H1 (cell line): ENCODE data around the gene SNU13. TPM values are rescaled to one million over a fixed set of nuclear protein-coding genes. Genes with fewer than 3 reads are reported as not detected.

Experiments used
- CTCF ChIA-PET: fragments of 300-600 bp; sonication (Branson Sonifier 250); formaldehyde crosslinking; loops from one replicate; lab custom pipeline; 2021; ENCODE audit not compliant: partially characterized antibody; lab: Charles Lee
- POLR2A ChIA-PET: fragments of 300-600 bp; sonication (Branson Sonifier 250); formaldehyde crosslinking; loops from one replicate; lab custom pipeline; 2021; ENCODE audit warnings: inconsistent platforms; ENCODE audit not compliant: partially characterized antibody; lab: Charles Lee
- DNase-seq, 2 experiments: peaks; one replicate each; pipeline versions ENCODE4 v3.0.0 to v3.0.0-alpha.2; 2010 to 2022; ENCODE audit warnings: low spot score in 2 of 2, low read depth in 1 of 2, mixed read lengths in 1 of 2
- FAIRE-seq: peaks from 2 replicates; lab custom pipeline; 2011; peaks lifted over from hg19 to GRCh38; lab: Jason Lieb, UNC
- H2AFZ ChIP-seq: 2 replicates; pipeline ENCODE4 v1.8.1; 2012; ENCODE audit warnings: low read length, inconsistent platforms
- H2AK5ac ChIP-seq: 2 replicates; pipeline ENCODE4 v1.6.1; 2013; ENCODE audit warnings: low read depth, low read length
- H2BK120ac ChIP-seq: replicated peaks from 2 replicates; pipeline ENCODE3; 2013; ENCODE audit warnings: low read depth, low read length, inconsistent platforms
- H2BK12ac ChIP-seq: 2 replicates; pipeline ENCODE4 v1.6.1; 2013; ENCODE audit warnings: low read depth, low read length
- H2BK15ac ChIP-seq: 2 replicates; pipeline ENCODE4 v1.6.1; 2013; ENCODE audit warnings: low read length
- H2BK20ac ChIP-seq: 2 replicates; pipeline ENCODE4 v1.6.1; 2013; ENCODE audit warnings: low read length
- H2BK5ac ChIP-seq: 2 replicates; pipeline ENCODE4 v1.6.1; 2013; ENCODE audit warnings: low read depth, low read length
- H3K14ac ChIP-seq: 2 replicates; pipeline ENCODE4 v1.6.1; 2013; ENCODE audit warnings: inconsistent platforms; ENCODE audit not compliant: insufficient read length
- H3K18ac ChIP-seq: 2 replicates; pipeline ENCODE4 v1.6.1; 2013; ENCODE audit warnings: low read length; ENCODE audit errors: extremely low read depth
- H3K23ac ChIP-seq: 2 replicates; pipeline ENCODE4 v1.6.1; 2013; ENCODE audit warnings: inconsistent platforms; ENCODE audit not compliant: insufficient read length
- H3K23me2 ChIP-seq: 2 replicates; pipeline ENCODE4 v1.6.1; 2013; ENCODE audit warnings: low read depth, low read length
- H3K27ac ChIP-seq: 2 replicates; pipeline ENCODE4 v1.6.1; 2011; ENCODE audit warnings: low read depth, low read length, inconsistent platforms
- H3K27me3 ChIP-seq, 4 experiments: replicated peaks in 1 of 4; 1 replicate in 1 of 4; 2 replicates in 3 of 4; pipeline versions ENCODE4 v1.6.1 to v1.8.1; 2011 to 2013; ENCODE audit warnings: low read length in 3 of 4, mild to moderate bottlenecking in 3 of 4, inconsistent platforms in 2 of 4, mixed read lengths in 2 of 4, moderate library complexity in 1 of 4; ENCODE audit not compliant: control insufficient read depth in 3 of 4, insufficient read depth in 3 of 4; ENCODE audit errors: extremely low read depth in 1 of 4
- H3K36me3 ChIP-seq, 4 experiments: 2 replicates each; pipeline versions ENCODE4 v1.6.1 to v1.8.1; 2011 to 2013; ENCODE audit warnings: mild to moderate bottlenecking in 4 of 4, low read length in 3 of 4, moderate library complexity in 2 of 4, control low read depth in 1 of 4, inconsistent platforms in 1 of 4; ENCODE audit not compliant: insufficient read depth in 4 of 4, control insufficient read depth in 2 of 4
- H3K4ac ChIP-seq: replicated peaks from 2 replicates; pipeline ENCODE3; 2013; ENCODE audit warnings: low read length, low read depth, mixed read lengths, inconsistent platforms; ENCODE audit not compliant: insufficient read length
- H3K4me1 ChIP-seq, 4 experiments: replicated peaks in 1 of 4; 1 replicate in 1 of 4; 2 replicates in 3 of 4; pipeline versions ENCODE4 v1.6.1 to v1.8.1; 2011 to 2013; ENCODE audit warnings: low read length in 3 of 4, inconsistent platforms in 2 of 4, mixed read lengths in 1 of 4; ENCODE audit not compliant: insufficient read depth in 4 of 4, control insufficient read depth in 3 of 4
- H3K4me2 ChIP-seq, 2 experiments: 2 replicates each; pipeline versions ENCODE4 v1.6.1 to v1.8.1; 2011 to 2013; ENCODE audit warnings: low read depth in 2 of 2, low read length in 2 of 2, control low read depth in 1 of 2, inconsistent platforms in 1 of 2, mild to moderate bottlenecking in 1 of 2; ENCODE audit not compliant: insufficient read depth in 1 of 2
- H3K4me3 ChIP-seq, 4 experiments: fragments of 200-600, 300-600 bp in 1 of 4; sonication (generic), shearing (Covaris generic), sonication (Bioruptor Twin) in 1 of 4; 2 replicates each; pipeline versions ENCODE4 v1.5.1 to v1.8.1; 2011 to 2016; ENCODE audit warnings: low read length in 4 of 4, low read depth in 3 of 4, control low read depth in 2 of 4, inconsistent platforms in 2 of 4, mild to moderate bottlenecking in 2 of 4, mixed read lengths in 1 of 4, moderate library complexity in 1 of 4; ENCODE audit not compliant: insufficient read depth in 2 of 4; ENCODE audit errors: extremely low read depth in 1 of 4
- H3K56ac ChIP-seq: replicated peaks from 2 replicates; pipeline ENCODE3; 2013; ENCODE audit warnings: low read depth, mild to moderate bottlenecking, mixed read lengths, low read length, inconsistent platforms; ENCODE audit not compliant: insufficient read length
- H3K79me1 ChIP-seq: 2 replicates; pipeline ENCODE4 v1.6.1; 2013; ENCODE audit warnings: low read depth, low read length, control low read depth
- H3K79me2 ChIP-seq, 2 experiments: 2 replicates each; pipeline versions ENCODE4 v1.6.1 to v1.8.1; 2012 to 2013; ENCODE audit warnings: low read length in 2 of 2, mild to moderate bottlenecking in 2 of 2, inconsistent platforms in 1 of 2; ENCODE audit not compliant: insufficient read depth in 2 of 2, control insufficient read depth in 1 of 2
- H3K9ac ChIP-seq, 4 experiments: replicated peaks in 1 of 4; 1 replicate in 1 of 4; 2 replicates in 3 of 4; pipeline versions ENCODE4 v1.6.1 to v1.8.1; 2011 to 2013; ENCODE audit warnings: low read depth in 3 of 4, low read length in 3 of 4, control low read depth in 2 of 4, mild to moderate bottlenecking in 2 of 4, moderate library complexity in 2 of 4, inconsistent platforms in 1 of 4; ENCODE audit errors: extremely low read depth in 1 of 4
- H3K9me3 ChIP-seq, 2 experiments: 2 replicates each; pipeline versions ENCODE4 v1.6.1 to v1.8.1; 2012 to 2013; ENCODE audit warnings: mild to moderate bottlenecking in 2 of 2, moderate library complexity in 2 of 2, control low read depth in 1 of 2, inconsistent platforms in 1 of 2, low read depth in 1 of 2, low read length in 1 of 2, mixed read lengths in 1 of 2; ENCODE audit not compliant: insufficient read depth in 2 of 2
- H4K20me1 ChIP-seq, 2 experiments: replicated peaks in 1 of 2; 2 replicates each; pipeline versions ENCODE3 to v1.8.1; 2011 to 2013; ENCODE audit warnings: inconsistent platforms in 2 of 2, low read length in 2 of 2, mild to moderate bottlenecking in 1 of 2; ENCODE audit not compliant: insufficient read depth in 2 of 2, control insufficient read depth in 1 of 2
- H4K5ac ChIP-seq: 2 replicates; pipeline ENCODE4 v1.6.1; 2013; ENCODE audit warnings: low read length, low read depth, mixed read lengths, inconsistent platforms; ENCODE audit not compliant: insufficient read length
- H4K8ac ChIP-seq: 2 replicates; pipeline ENCODE4 v1.8.0; 2013; ENCODE audit warnings: mild to moderate bottlenecking, moderate library complexity, low read length, inconsistent platforms; ENCODE audit not compliant: insufficient read depth; ENCODE audit errors: extremely low read depth
- H4K91ac ChIP-seq: replicated peaks from 2 replicates; pipeline ENCODE3; 2013; ENCODE audit warnings: low read length, mixed read lengths, inconsistent platforms; ENCODE audit not compliant: insufficient read length
- BCL11A ChIP-seq, 2 experiments: IDR thresholded peaks; one replicate each; pipeline ENCODE4 v1.6.1; 2011; ENCODE audit warnings: low read depth in 2 of 2, low read length in 2 of 2, mild to moderate bottlenecking in 2 of 2
- CBX5 ChIP-seq: fragments of 300-800, 300-1000 bp; sonication (generic); IDR thresholded peaks from 2 replicates; pipeline ENCODE4 v1.7.1; 2016; ENCODE audit warnings: antibody characterized with exemption, low read length, low read depth
- CEBPB ChIP-seq: IDR thresholded peaks from 2 replicates; pipeline ENCODE4 v1.6.1; 2012; ENCODE audit warnings: low read depth, low read length
- E2F6 ChIP-seq: IDR thresholded peaks from 2 replicates; pipeline ENCODE4 v1.6.1; 2012; ENCODE audit warnings: inconsistent platforms
- GABPA ChIP-seq: IDR thresholded peaks from 2 replicates; pipeline ENCODE4 v1.6.1; 2011; ENCODE audit warnings: mild to moderate bottlenecking, low read length, moderate library complexity, borderline replicate concordance; ENCODE audit not compliant: insufficient read depth
- NANOG ChIP-seq: IDR thresholded peaks from 2 replicates; pipeline ENCODE4 v1.6.1; 2011; ENCODE audit warnings: low read length, low read depth, mild to moderate bottlenecking, inconsistent platforms; ENCODE audit not compliant: insufficient read depth, poor library complexity, severe bottlenecking
- POU5F1 ChIP-seq: IDR thresholded peaks from 2 replicates; pipeline ENCODE4 v1.6.1; 2011; ENCODE audit warnings: low read depth, mild to moderate bottlenecking, low read length, moderate library complexity
- RBBP5 ChIP-seq: IDR thresholded peaks from 2 replicates; pipeline ENCODE4 v1.7.1; 2012; ENCODE audit warnings: low read depth, mild to moderate bottlenecking, inconsistent platforms, low read length, moderate library complexity, borderline replicate concordance
- RXRA ChIP-seq: IDR thresholded peaks from 2 replicates; pipeline ENCODE4 v1.6.1; 2011; ENCODE audit warnings: low read depth, mild to moderate bottlenecking, low read length, moderate library complexity; ENCODE audit not compliant: insufficient read depth
- SUZ12 ChIP-seq: fragments of 200-600 bp; sonication (generic); IDR thresholded peaks from 2 replicates; pipeline ENCODE4 v1.6.1; 2012; ENCODE audit warnings: mild to moderate bottlenecking, inconsistent platforms, low read length, moderate library complexity, mixed read lengths
- YY1 ChIP-seq: IDR thresholded peaks from 2 replicates; pipeline ENCODE4 v1.6.1; 2011; ENCODE audit warnings: low read depth, mild to moderate bottlenecking, low read length
- polyA plus RNA-seq, 7 experiments: library from polyadenylated mRNA; depleted of rRNA in 3 of 7; stranded (reverse) in 5 of 7; unstranded in 2 of 7; fragments of >200 nt in 5 of 7; fragments of 200-250 nt in 2 of 7; gene quantifications; 1 replicate in 5 of 7; 2 replicates in 1 of 7; 4 replicates in 1 of 7; pipeline versions ENCODE4 v1.2.1 to v1.2.3, GENCODE V29; 2011 to 2013; ENCODE audit warnings: missing spikeins in 2 of 7, mixed read lengths in 2 of 7
- total RNA-seq: library from RNA; stranded (reverse); fragmentation: NEBNext Ultra II Directional; extraction: Animal tissue kit (Norgen Biotek cat#: 25700); gene quantifications from 2 replicates; pipeline ENCODE4 v1.2.1, GENCODE V29; 2021
- TF ChIP-seq, protein P1 (sequence below): IDR thresholded peaks from 2 replicates; pipeline ENCODE4 v1.6.1; 2012; ENCODE audit warnings: low read length, inconsistent platforms

SNU13 gene
- total and polyA plus RNA-seq, 2 of the 8 experiments (the other 6 are each of a cell fraction or from before 2014, with no cell fraction given): 241 to 281 TPM

GRCh38 chr22:41664490-41664889 lies 24.2 kb downstream of the SNU13 start:
- Histone ChIP-seq H2BK15ac (no peak overlapping the region), H3K4me3 (no peak overlapping the region), H2BK120ac (no peak overlapping the region), H3K23me2 (no peaks in the 10 kb centered on the region), H3K27ac (no peak overlapping the region), H2AK5ac (no peak overlapping the region), H2BK5ac (no peak overlapping the region), H3K14ac (no peak overlapping the region), H3K56ac (no peak overlapping the region), H4K8ac (no peak overlapping the region), H2BK20ac (no peak overlapping the region), H3K79me1 (no peaks in the 10 kb centered on the region; the same call in 1 of the 2 replicates), H3K4me1 (peaks cover 0 to 8% (median 3%) of the 10 kb centered on the region in 4 experiments; a peak in 5 of 7 replicates), H3K4ac (no peak overlapping the region), H4K91ac (no peak overlapping the region), H2BK12ac (no peak overlapping the region), H2AFZ (no peak overlapping the region), H3K79me2 (no peaks in the 10 kb centered on the region), H3K9me3 (no peaks in the 10 kb centered on the region), H4K5ac (no peak overlapping the region), H4K20me1 (peaks cover under 1 to 3% of the 10 kb centered on the region in 2 experiments), H3K27me3 (no peaks in the 10 kb centered on the region), H3K18ac (no peak overlapping the region), H3K23ac (no peak overlapping the region), H3K4me2 (no peak overlapping the region), H3K36me3 (peaks cover 19 to 56% (median 33%) of the 10 kb centered on the region in 4 experiments), H3K9ac (no peak overlapping the region)
- ChIA-PET POLR2A (interaction anchor here (0.9 to 5.4 kb wide), 11 partner anchors 10 to 226 kb away, joined by 3 to 34 read pairs (median 4); partner anchors contain the start of gene TOB2), CTCF (interaction anchor here (0.9 to 1.7 kb wide), 4 partner anchors 20 to 98 kb away, joined by 3 to 4 read pairs (median 4); no protein-coding TSS in a partner anchor)
- DNase-seq: no peak
- no peak for FAIRE-seq
- TF ChIP-seq RXRA: no peak
- no peak for TF ChIP-seq RBBP5
- no peak for TF ChIP-seq NANOG
- TF ChIP-seq SUZ12: no peak
- no peak for TF ChIP-seq CEBPB
- TF ChIP-seq CBX5: no peak
- TF ChIP-seq POU5F1: no peak
- TF ChIP-seq E2F6: no peak
- TF ChIP-seq GABPA: no peak
- no peak for TF ChIP-seq BCL11A (IDR thresholded peaks at IDR 0.05; ENCODE audit: low read depth in 2 of 2, low read length in 2 of 2)
- TF ChIP-seq, protein P1, sequence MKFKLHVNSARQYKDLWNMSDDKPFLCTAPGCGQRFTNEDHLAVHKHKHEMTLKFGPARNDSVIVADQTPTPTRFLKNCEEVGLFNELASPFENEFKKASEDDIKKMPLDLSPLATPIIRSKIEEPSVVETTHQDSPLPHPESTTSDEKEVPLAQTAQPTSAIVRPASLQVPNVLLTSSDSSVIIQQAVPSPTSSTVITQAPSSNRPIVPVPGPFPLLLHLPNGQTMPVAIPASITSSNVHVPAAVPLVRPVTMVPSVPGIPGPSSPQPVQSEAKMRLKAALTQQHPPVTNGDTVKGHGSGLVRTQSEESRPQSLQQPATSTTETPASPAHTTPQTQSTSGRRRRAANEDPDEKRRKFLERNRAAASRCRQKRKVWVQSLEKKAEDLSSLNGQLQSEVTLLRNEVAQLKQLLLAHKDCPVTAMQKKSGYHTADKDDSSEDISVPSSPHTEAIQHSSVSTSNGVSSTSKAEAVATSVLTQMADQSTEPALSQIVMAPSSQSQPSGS: no peak
- no peak for TF ChIP-seq YY1
